Islet of Langerhans (tissue), 1 donor: ENCODE results near the gene CC2D1B.
"Not testable (repeated sequence)": the region's sequence is repeated elsewhere in the genome, so short reads cannot be mapped to it uniquely, and the experiment has no call there.

Experiments used
- FAIRE-seq: peaks from one replicate; lab custom pipeline; 2011; peaks lifted over from hg19 to GRCh38; lab: Jason Lieb, UNC

The CC2D1B gene

GRCh38 chr1:52365746-52366516 is at the start of gene CC2D1B:
Gene CC2D1B, minus strand, starts transcription at chr1:52366205. Its CDS starts 1,585 bp downstream, at chr1:52364620.
- FAIRE-seq: no peak

- no peak for FAIRE-seq
Measured at GRCh38 chr1:52414942-52415341, 48.9 kb upstream of the CC2D1B start.

- no peak for FAIRE-seq
Measured at GRCh38 chr1:52413410-52413989, 47.5 kb upstream of the CC2D1B start.

GRCh38 chr1:52404975-52405338 is 39.0 kb upstream of the CC2D1B start:
- no peak for FAIRE-seq

GRCh38 chr1:52404116-52404974 is 38.3 kb upstream of the CC2D1B start, which contains the start of the genes ORC1 and PRPF38A:
Gene ORC1, minus strand, starts transcription at chr1:52404423. Its CDS starts 2,200 bp downstream, at chr1:52402223.
Gene PRPF38A, plus strand, starts transcription at chr1:52404602. Its CDS starts 148 bp downstream, at chr1:52404750.
- FAIRE-seq: no peak

- FAIRE-seq: no peak
Measured at GRCh38 chr1:52403566-52404115, 37.6 kb upstream of the CC2D1B start.

- no peak for FAIRE-seq
Measured at GRCh38 chr1:52402860-52403240, 36.8 kb upstream of the CC2D1B start.

GRCh38 chr1:52400131-52400530 is 34.1 kb upstream of the CC2D1B start:
- no peak for FAIRE-seq

- no peak for FAIRE-seq
Measured at GRCh38 chr1:52399629-52400028, 33.6 kb upstream of the CC2D1B start.

GRCh38 chr1:52393174-52393573 is 27.2 kb upstream of the CC2D1B start:
- FAIRE-seq: no peak

- no peak for FAIRE-seq
Measured at GRCh38 chr1:52386458-52386857, 20.5 kb upstream of the CC2D1B start.

- FAIRE-seq: no peak
Measured at GRCh38 chr1:52385376-52385775, 19.4 kb upstream of the CC2D1B start.

- FAIRE-seq: not testable (repeated sequence)
Measured at GRCh38 chr1:52369851-52370250, 3.8 kb upstream of the CC2D1B start.

GRCh38 chr1:52368383-52369172 is 2.6 kb upstream of the CC2D1B start:
- no peak for FAIRE-seq

GRCh38 chr1:52367272-52367671 is 1.3 kb upstream of the CC2D1B start:
- FAIRE-seq: no peak

GRCh38 chr1:52366517-52366827 is 467 bp upstream of the CC2D1B start:
- FAIRE-seq: no peak

- no peak for FAIRE-seq
Measured at GRCh38 chr1:52365071-52365745, 797 bp downstream of the CC2D1B start.

GRCh38 chr1:52364235-52364839 is 1.7 kb downstream of the CC2D1B start:
- no peak for FAIRE-seq

GRCh38 chr1:52360595-52360968 is 5.4 kb downstream of the CC2D1B start:
- no peak for FAIRE-seq

- no peak for FAIRE-seq
Measured at GRCh38 chr1:52359676-52360594, 6.1 kb downstream of the CC2D1B start.
